PC-9 (cell line): ENCODE data around the gene ESPL1. TPM values are rescaled to one million over a fixed set of nuclear protein-coding genes. Genes with fewer than 3 reads are reported as not detected.
A peak's percentile ranks its signal among the peaks of the same experiment; 100 is the strongest.

Source experiments
- BruUV-seq: library from RNA; stranded (reverse); fragments of 400-500 nt; replicated peaks from 2 replicates; lab custom pipeline; 2021; lab: Mats Ljungman, UMichigan
- CTCF ChIA-PET: fragments of 300-600 bp; sonication (Branson Sonifier 250); formaldehyde crosslinking; loops from one replicate; lab custom pipeline; 2022; ENCODE audit warnings: antibody characterized with exemption; lab: Charles Lee
- POLR2A ChIA-PET: fragments of 300-600 bp; sonication (Branson Sonifier 250); formaldehyde crosslinking; loops from one replicate; lab custom pipeline; 2022; ENCODE audit warnings: antibody characterized with exemption; ENCODE audit not compliant: unreplicated experiment; lab: Charles Lee
- DNase-seq, 2 experiments: peaks; one replicate each; pipeline versions ENCODE4 v3.0.0 to v3.0.0-alpha.2; 2015 to 2022; ENCODE audit warnings: mixed read lengths in 1 of 2
- H2AFZ ChIP-seq: fragments of 200-600 bp; sonication (generic); 2 replicates; pipeline ENCODE4 v1.8.1; 2017; ENCODE audit warnings: antibody characterized with exemption
- H3F3A ChIP-seq: fragments of 200-600 bp; sonication (generic); 2 replicates; pipeline ENCODE4 v1.8.1; 2017; ENCODE audit warnings: antibody characterized with exemption, mild to moderate bottlenecking, low read depth; ENCODE audit not compliant: insufficient read depth
- H3K27ac ChIP-seq: fragments of 200-600 bp; sonication (generic); 2 replicates; pipeline ENCODE4 v1.6.1; 2016; ENCODE audit warnings: mixed run types
- H3K27me3 ChIP-seq: fragments of 200-600 bp; sonication (generic); 2 replicates; pipeline ENCODE4 v1.6.1; 2016; ENCODE audit warnings: low read depth, mixed run types; ENCODE audit not compliant: insufficient read depth
- H3K36me3 ChIP-seq: fragments of 200-600 bp; sonication (generic); 2 replicates; pipeline ENCODE4 v1.6.1; 2016; ENCODE audit warnings: low read depth, mixed run types
- H3K4me1 ChIP-seq: fragments of 200-600 bp; sonication (generic); replicated peaks from 2 replicates; pipeline ENCODE4 v1.6.1; 2016; ENCODE audit warnings: mixed run types; ENCODE audit not compliant: insufficient read depth
- H3K4me2 ChIP-seq: fragments of 200-600 bp; sonication (generic); 2 replicates; pipeline ENCODE4 v1.6.1; 2017; ENCODE audit warnings: mixed run types
- H3K4me3 ChIP-seq: fragments of 200-600 bp; sonication (generic); 2 replicates; pipeline ENCODE4 v1.6.1; 2016; ENCODE audit warnings: mixed run types
- H3K79me2 ChIP-seq: fragments of 200-600 bp; sonication (generic); 2 replicates; pipeline ENCODE4 v1.6.1; 2017; ENCODE audit warnings: low read depth, mixed run types
- H3K9me2 ChIP-seq: fragments of 200-600 bp; sonication (generic); 2 replicates; pipeline ENCODE4 v1.8.1; 2017; ENCODE audit warnings: mild to moderate bottlenecking; ENCODE audit not compliant: insufficient read depth
- H3K9me3 ChIP-seq: fragments of 200-600 bp; sonication (generic); 2 replicates; pipeline ENCODE4 v1.8.1; 2016; ENCODE audit warnings: low read depth; ENCODE audit not compliant: insufficient read depth
- H4K20me1 ChIP-seq: fragments of 200-600 bp; sonication (generic); 2 replicates; pipeline ENCODE4 v1.8.1; 2017; ENCODE audit not compliant: insufficient read depth
- EZH2 ChIP-seq: fragments of 200-600 bp; sonication (generic); IDR thresholded peaks from 2 replicates; pipeline ENCODE4 v1.8.0; 2017; ENCODE audit warnings: antibody characterized with exemption, low read depth
- intact Hi-C: fragments of 100-400 bp; cut with micrococcal nuclease; formaldehyde crosslinking; loops from one replicate; pipeline ENCODE4 v1.10.0; 2022; ENCODE audit not compliant: unreplicated experiment
- total RNA-seq: library from RNA; stranded (reverse); gene quantifications from 2 replicates; pipeline ENCODE4 v1.2.3, GENCODE V29; 2021
- TF ChIP-seq, protein P1 (sequence below): fragments of 200-600 bp; sonication (generic); conservative IDR thresholded peaks from 2 replicates; pipeline ENCODE4 v1.6.1; 2017; ENCODE audit warnings: mixed run types, antibody characterized with exemption, mild to moderate bottlenecking, moderate library complexity

The ESPL1 gene
- total RNA-seq, 1 experiment from 2014 or later, result 42.0 TPM

- H3K4me1 ChIP-seq, result peaks cover 25% of the 10 kb centered on the region
- no peak for TF ChIP-seq EZH2
- TF ChIP-seq, protein P1, sequence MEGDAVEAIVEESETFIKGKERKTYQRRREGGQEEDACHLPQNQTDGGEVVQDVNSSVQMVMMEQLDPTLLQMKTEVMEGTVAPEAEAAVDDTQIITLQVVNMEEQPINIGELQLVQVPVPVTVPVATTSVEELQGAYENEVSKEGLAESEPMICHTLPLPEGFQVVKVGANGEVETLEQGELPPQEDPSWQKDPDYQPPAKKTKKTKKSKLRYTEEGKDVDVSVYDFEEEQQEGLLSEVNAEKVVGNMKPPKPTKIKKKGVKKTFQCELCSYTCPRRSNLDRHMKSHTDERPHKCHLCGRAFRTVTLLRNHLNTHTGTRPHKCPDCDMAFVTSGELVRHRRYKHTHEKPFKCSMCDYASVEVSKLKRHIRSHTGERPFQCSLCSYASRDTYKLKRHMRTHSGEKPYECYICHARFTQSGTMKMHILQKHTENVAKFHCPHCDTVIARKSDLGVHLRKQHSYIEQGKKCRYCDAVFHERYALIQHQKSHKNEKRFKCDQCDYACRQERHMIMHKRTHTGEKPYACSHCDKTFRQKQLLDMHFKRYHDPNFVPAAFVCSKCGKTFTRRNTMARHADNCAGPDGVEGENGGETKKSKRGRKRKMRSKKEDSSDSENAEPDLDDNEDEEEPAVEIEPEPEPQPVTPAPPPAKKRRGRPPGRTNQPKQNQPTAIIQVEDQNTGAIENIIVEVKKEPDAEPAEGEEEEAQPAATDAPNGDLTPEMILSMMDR, result no peak
- no peaks in the 10 kb centered on the region for H4K20me1 ChIP-seq
- DNase-seq, result no peak
- no peaks in the 10 kb centered on the region for H3K36me3 ChIP-seq
- no peaks in the 10 kb centered on the region for H3K9me2 ChIP-seq
- H3K4me2 ChIP-seq, result peak overlapping the region; percentile 95
- H3K27ac ChIP-seq, result no peak overlapping the region
- intact Hi-C loops, result no loop called here
- H3F3A ChIP-seq, result peaks cover 28% of the 10 kb centered on the region
- ChIA-PET POLR2A (no interaction called here), CTCF (no interaction called here)
- H3K4me3 ChIP-seq, result peak overlapping the region; percentile 99; the same call in 1 of the 2 replicates
- no peak overlapping the region for H2AFZ ChIP-seq
- TSS peak; percentile 63 for BruUV-seq
- no peaks in the 10 kb centered on the region for H3K27me3 ChIP-seq
- peaks cover 15% of the 10 kb centered on the region for H3K79me2 ChIP-seq
- H3K9me3 ChIP-seq, result no peaks in the 10 kb centered on the region
These were observed 14.8 kb upstream of the ESPL1 start for GRCh38 chr12:53253298-53253697.

DNA sequence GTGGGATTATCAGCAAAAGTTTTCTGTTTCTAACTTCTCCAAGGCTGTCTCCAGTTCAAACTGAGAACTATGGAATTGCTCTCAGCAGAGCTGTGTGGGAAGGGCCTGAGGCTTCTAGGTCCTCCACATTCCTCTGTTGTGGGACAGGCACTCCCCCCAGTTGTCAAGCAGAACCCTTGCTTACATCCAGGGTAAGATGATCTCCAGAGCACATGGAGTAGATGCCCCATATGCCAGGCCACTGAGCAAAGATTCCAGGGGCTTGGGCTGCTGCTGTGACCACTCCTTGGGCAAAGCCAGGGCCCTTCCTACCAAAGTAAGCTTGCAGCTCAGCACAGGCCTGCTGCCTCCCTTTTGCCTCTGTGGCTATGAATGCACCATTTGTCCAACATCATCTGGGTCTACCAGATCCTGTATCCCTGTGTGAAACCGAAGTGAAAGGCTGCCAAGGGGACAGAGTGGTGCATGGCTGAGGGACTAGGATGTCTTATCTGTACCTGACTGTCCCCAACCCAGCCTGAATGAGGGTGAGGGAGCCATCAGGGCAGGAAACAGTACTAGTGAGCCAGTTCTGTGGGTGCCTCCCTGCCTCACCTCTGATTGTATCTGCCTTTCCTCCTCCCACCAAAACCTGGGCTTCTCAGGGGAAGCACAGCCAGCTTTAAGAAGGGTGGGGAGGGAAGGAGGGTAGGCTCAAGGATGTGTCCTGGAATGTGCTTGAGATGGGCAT, 13.1 kb upstream of the ESPL1 start:
- no peaks in the 10 kb centered on the region for H3K9me2 ChIP-seq
- POLR2A ChIA-PET, result no interaction called here
- no TSS peak for BruUV-seq

DNA sequence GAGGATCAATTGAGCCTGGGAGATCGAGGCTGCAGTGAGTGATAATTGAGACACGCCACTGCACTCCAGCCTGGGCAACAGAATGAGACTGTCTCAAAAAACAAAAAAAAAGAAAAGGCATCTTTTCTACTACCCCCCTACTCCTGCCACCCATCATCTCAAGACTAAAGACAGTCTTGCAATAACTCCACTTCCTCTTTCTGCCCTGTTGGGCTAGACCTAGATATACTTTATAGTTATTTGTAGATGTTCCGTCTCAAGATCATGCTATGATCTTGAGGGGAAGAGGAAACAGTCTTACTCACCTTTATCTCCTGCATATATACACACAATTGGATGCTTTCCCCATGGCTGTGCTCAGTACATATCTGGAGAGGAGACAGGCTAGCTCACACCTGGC, 12.1 kb upstream of the ESPL1 start:
- Histone ChIP-seq H3F3A (peaks cover 17% of the 10 kb centered on the region), H3K4me3 (no peak overlapping the region), H3K9me3 (no peaks in the 10 kb centered on the region), H3K4me1 (peaks cover 12% of the 10 kb centered on the region), H3K79me2 (peaks cover 15% of the 10 kb centered on the region), H3K27ac (no peak overlapping the region), H3K27me3 (no peaks in the 10 kb centered on the region), H3K9me2 (no peaks in the 10 kb centered on the region), H3K36me3 (no peaks in the 10 kb centered on the region), H4K20me1 (no peaks in the 10 kb centered on the region), H3K4me2 (no peak overlapping the region), H2AFZ (no peak overlapping the region)
- CTCF ChIA-PET, result no interaction called here
- intact Hi-C loops, result no loop called here
- no TSS peak for BruUV-seq
- POLR2A ChIA-PET, result interaction anchor here (0.5 kb wide), 1 partner anchor 139 kb away, joined by 18 read pairs; no protein-coding TSS in a partner anchor
- TF ChIP-seq, protein P1, result no peak
- TF ChIP-seq EZH2, result no peak
- no peak for DNase-seq

More for the DNA sequence above, 13.1 kb upstream of the ESPL1 start:
- CTCF ChIA-PET, result no interaction called here
- no peaks in the 10 kb centered on the region for H3K36me3 ChIP-seq
- no peak overlapping the region for H3K27ac ChIP-seq
- H4K20me1 ChIP-seq, result no peaks in the 10 kb centered on the region
- no peak overlapping the region for H3K4me3 ChIP-seq
- H3F3A ChIP-seq, result peaks cover 28% of the 10 kb centered on the region
- DNase-seq, result no peak
- H2AFZ ChIP-seq, result no peak overlapping the region
- H3K4me2 ChIP-seq, result no peak overlapping the region
- H3K4me1 ChIP-seq, result peaks cover 22% of the 10 kb centered on the region
- no peaks in the 10 kb centered on the region for H3K27me3 ChIP-seq
- peaks cover 15% of the 10 kb centered on the region for H3K79me2 ChIP-seq
- H3K9me3 ChIP-seq, result no peaks in the 10 kb centered on the region
- intact Hi-C loops, result no loop called here
- TF ChIP-seq EZH2, result no peak
- TF ChIP-seq, protein P1, result no peak
